MM.1S (cell line): ENCODE data around the gene ENOX1.

ENCODE experiments used
- CTCF ChIP-seq: fragments of 300-600 bp; sonication (generic); IDR thresholded peaks from 2 replicates; pipeline ENCODE4 v1.5.1; 2016; ENCODE audit warnings: antibody characterized with exemption, low read length, mixed read lengths
- EZH2 ChIP-seq: fragments of 300-600 bp; sonication (generic); optimal IDR thresholded peaks from 2 replicates; pipeline ENCODE3; 2017; ENCODE audit warnings: low read depth, mild to moderate bottlenecking, antibody characterized with exemption, low read length, mixed read lengths
- EZH2phosphoT487 ChIP-seq: fragments of 300-600 bp; sonication (generic); IDR thresholded peaks from 2 replicates; pipeline ENCODE4 v1.6.1; 2018; ENCODE audit warnings: antibody characterized with exemption, low read length

- no peak for TF ChIP-seq CTCF
- TF ChIP-seq EZH2 = no peak
- no peak for TF ChIP-seq EZH2phosphoT487
Observed at GRCh38 chr13:43387880-43388279, 398.9 kb downstream of the ENOX1 start.
